VCaP (cell line): Measurements from ENCODE around the gene ADRA2B.

ENCODE experiments used
- H3K27ac ChIP-seq: fragments of 450-650 bp; 2 replicates; pipeline ENCODE4 v1.5.1; 2017
- TF ChIP-seq, protein P1 (sequence below): fragments of 450-650 bp; conservative IDR thresholded peaks from 2 replicates; pipeline ENCODE4 v1.5.1; 2017; ENCODE audit warnings: mild to moderate bottlenecking, moderate library complexity

Gene ADRA2B

DNA sequence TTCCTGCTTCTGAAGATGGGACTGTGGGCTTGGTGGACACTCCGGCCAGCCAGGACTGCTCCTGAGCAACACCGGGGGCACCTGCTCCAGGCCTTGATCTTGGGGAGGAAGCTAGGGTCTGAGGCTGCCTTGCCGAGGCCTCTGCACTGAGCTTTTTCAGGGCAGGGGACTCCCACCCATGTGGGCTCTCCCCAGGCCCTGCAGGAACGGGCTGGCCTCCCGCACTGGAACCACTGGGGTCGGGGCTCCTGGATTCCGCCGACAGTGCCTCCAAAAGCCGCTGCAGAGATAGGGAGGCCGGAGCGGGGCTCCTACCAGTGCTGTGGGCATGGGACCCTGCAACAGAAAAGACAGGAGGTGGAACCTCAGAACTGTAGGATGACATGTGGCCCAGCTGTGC is 7.6 kb upstream of the ADRA2B start:
- TF ChIP-seq, protein P1, sequence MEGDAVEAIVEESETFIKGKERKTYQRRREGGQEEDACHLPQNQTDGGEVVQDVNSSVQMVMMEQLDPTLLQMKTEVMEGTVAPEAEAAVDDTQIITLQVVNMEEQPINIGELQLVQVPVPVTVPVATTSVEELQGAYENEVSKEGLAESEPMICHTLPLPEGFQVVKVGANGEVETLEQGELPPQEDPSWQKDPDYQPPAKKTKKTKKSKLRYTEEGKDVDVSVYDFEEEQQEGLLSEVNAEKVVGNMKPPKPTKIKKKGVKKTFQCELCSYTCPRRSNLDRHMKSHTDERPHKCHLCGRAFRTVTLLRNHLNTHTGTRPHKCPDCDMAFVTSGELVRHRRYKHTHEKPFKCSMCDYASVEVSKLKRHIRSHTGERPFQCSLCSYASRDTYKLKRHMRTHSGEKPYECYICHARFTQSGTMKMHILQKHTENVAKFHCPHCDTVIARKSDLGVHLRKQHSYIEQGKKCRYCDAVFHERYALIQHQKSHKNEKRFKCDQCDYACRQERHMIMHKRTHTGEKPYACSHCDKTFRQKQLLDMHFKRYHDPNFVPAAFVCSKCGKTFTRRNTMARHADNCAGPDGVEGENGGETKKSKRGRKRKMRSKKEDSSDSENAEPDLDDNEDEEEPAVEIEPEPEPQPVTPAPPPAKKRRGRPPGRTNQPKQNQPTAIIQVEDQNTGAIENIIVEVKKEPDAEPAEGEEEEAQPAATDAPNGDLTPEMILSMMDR, result no peak
- no peak overlapping the region for H3K27ac ChIP-seq

DNA sequence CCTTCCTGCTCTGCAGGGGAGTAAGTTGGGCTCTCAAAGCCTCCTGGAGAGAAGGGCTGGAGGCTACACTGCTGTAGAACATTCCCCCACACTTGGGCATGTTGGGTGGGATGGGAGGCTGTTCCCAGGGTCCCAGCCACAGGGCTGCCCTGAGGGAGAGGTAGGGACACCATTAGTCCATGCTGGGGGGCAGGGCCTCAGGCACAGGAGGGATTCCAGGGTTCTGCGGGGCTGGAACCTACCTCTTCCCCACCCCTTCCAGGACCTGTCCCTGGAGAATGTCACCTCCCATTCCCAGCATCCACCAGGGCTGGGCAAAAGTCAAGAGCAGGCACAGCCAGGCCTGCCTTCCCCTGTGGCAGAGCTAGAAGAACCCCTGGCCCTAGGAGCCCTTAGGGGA is 6.9 kb upstream of the ADRA2B start:
- TF ChIP-seq, protein P1, result no peak
- no peak overlapping the region for H3K27ac ChIP-seq

DNA sequence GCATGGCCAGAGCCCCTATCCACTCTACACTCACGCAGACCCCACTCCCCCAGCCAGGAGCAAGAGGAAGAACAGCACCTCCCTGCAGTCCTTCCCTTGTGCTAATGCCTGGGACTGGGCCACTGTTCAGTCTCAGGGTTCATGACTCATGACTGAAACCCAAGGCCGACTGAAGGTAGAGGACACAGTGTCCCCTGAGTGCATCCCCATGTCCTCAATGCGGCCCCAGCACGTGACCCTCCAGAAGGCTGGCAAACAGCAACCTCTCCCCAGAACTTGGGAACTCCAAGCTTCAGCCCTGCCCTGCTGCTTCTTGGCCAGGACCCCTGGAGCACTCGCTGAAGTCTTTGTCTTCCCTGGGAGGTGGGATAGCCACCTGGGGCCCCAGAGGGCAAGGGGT is 6.0 kb upstream of the ADRA2B start:
- no peak overlapping the region for H3K27ac ChIP-seq
- TF ChIP-seq, protein P1, result no peak

DNA sequence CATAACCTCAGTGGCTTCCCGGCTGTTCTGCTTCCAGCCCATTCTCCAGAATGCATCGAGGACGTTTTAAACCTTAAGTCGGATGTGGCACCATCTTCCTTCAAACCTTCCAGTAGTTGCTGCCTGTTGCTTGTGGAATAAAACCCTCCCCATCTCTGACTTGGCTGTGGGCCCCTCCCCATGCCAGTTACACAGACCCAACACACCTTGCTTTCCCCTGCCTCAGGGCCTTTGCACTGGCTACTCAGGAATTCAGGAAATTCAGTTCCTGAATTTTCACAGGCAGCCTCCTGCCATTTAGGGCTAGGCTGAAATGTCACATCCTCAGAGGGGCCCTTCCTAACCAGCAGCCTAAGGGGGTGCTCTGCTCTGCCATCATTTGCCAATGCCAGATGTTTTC is 5.0 kb upstream of the ADRA2B start:
- no peak overlapping the region for H3K27ac ChIP-seq

DNA sequence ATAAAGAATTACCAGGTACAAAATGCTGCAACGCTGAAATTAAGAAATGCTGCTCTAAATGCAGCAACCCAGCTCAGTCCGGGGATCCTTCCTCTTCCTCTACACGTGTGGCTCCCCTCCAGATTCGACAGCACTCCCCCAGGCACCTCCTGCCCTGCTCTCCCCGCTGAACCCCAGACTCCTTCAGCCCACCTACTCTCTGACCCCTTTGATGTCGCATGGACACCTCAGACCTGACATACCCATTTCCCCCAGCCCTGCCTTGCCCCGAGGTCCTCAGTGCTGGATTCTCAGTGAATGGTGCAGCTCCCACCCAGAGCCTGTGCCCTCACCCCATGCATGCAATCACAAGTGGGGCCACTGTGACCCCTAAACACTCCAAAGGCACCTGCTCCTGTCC is 4.6 kb upstream of the ADRA2B start:
- TF ChIP-seq, protein P1, result no peak
- no peak overlapping the region for H3K27ac ChIP-seq

More for the DNA sequence above, 5.0 kb upstream of the ADRA2B start:
- TF ChIP-seq, protein P1, result no peak

DNA sequence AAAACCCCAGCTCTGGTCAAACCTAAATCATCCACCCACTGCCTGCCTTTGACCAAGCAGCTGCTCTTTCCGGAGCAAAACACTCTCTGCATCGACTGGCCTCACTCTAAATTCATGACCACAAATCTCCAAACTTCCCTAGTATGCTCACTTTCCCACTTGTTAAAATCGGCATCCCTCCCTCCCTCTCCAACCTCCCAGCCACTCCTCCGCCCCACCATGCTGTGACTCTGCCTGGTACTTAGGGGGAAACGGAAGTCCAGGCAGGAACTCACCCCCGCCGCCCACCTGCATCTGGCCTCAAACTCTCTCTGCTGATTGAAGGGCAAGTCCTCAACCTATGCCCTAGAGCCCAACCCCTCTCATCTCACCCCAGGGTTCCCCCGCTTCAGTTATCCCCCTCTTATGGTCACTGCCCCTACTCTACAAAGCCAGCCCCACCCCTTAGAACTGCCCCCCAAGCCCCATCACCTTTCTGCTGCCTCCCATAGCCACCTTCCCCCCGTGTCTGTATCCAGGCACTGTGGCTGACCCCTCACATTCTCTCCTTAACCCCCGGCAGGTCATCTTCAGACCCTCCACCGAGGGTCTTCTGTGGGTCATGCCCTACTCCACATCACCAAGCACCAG is 3.8 kb upstream of the ADRA2B start:
- TF ChIP-seq, protein P1, result no peak
- H3K27ac ChIP-seq, result no peak overlapping the region

DNA sequence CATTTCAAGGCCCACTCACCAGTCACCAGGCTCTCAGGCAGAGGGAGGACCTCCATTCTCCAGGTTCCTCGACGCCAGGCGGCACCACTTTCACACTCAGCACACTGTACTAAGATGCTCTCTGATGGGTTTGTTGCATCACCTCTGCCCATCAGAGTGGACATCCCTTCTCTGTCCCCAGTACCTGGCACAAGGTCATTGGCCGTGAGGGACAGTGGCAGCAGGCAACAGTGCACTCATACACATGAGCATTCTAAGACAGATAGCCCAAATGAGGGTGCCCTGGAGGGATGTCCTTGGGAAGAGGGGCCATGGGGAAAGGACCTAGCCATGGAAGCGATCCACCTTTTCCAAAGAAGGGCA is 3.0 kb upstream of the ADRA2B start:
- TF ChIP-seq, protein P1, result no peak

More for the DNA sequence above, 3.0 kb upstream of the ADRA2B start:
- H3K27ac ChIP-seq, result no peak overlapping the region
